ENCODE results near the gene USP16.

The USP16 gene

DNA sequence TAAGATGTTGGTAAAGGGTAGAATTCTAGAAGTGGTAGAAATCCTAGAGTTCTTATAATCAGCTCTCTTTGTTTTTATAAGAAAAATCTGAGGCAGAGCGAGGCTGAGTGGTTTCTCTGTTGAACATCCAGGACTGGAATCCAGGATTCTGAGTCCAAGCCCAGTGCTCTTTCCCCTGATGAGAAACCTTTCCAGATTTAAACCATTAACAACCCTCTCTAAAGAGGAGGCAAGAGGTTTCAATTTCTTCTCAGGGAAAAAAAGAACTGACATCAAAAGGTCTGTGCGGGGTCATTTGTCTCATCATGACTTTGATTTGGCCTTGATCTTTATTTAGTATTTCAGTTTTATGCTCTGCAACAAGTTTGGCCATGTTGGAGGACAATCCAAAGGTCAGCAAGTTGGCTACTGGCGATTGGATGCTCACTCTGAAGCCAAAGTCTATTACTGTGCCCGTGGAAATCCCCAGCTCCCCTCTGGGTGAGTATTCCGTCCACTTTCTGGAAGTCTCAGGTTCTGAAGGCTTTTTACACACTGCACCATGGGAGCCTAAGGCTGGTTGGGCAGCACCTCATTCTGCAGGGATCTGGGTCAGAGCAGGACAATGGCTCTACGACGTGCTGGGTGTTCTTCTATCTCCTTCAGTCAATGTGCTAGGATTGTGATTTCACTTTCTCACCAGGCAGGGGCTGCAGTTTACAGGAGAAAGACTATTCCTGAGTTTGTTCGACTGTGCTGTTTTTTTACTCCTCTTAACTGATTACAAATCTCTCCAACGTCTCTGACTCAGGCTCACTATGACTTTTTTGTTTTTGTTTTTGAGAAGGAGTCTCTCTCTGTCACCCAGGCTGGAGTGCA is 67.9 kb downstream of the USP16 start:
- DNase-seq (ENCODE audit: low read depth), result no peak
- TF ChIP-seq, protein P1, sequence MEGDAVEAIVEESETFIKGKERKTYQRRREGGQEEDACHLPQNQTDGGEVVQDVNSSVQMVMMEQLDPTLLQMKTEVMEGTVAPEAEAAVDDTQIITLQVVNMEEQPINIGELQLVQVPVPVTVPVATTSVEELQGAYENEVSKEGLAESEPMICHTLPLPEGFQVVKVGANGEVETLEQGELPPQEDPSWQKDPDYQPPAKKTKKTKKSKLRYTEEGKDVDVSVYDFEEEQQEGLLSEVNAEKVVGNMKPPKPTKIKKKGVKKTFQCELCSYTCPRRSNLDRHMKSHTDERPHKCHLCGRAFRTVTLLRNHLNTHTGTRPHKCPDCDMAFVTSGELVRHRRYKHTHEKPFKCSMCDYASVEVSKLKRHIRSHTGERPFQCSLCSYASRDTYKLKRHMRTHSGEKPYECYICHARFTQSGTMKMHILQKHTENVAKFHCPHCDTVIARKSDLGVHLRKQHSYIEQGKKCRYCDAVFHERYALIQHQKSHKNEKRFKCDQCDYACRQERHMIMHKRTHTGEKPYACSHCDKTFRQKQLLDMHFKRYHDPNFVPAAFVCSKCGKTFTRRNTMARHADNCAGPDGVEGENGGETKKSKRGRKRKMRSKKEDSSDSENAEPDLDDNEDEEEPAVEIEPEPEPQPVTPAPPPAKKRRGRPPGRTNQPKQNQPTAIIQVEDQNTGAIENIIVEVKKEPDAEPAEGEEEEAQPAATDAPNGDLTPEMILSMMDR (IDR thresholded peaks at IDR 0.05; ENCODE audit: insufficient read depth, low read depth, low read length, missing control alignments), result no peak
- H3K4me3 ChIP-seq (ENCODE audit: low read depth, low read length), result no peak overlapping the region

DNA sequence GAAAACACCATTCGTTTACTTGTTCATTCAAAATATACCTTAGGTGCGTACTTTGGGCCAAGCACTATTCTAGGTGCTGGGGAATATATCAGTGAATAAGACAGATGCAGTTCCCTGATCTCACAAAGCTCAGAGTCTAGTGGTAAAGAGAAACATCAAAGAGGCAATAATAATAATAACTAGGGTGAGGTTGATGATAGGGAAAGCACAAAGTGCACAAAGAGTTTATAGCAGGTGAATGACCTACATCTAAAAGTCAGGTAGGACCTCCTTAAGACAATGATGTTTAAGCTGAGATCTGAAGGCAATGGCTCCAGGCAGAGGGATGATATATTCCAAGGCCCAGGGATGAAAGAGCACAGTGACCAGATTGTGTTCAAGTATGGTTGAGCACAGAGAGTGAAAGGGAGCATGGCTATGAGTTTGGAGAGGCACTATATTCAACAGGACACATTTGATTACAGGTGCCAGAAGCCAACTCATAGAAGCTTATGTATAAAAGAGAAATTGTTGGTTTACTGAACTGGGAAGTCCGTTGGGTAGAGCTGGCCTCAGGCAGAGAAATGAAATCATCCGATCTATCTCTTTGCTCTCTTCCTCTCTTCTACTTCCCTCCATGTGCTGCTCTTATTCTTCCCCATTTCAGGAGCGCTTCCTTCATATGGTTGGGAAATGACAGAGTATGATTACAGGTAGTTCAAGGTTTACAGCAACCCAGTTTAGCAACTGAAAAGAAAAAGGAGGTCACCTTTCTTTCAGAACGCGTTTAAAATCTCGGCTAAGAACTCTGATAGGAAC is 71.9 kb downstream of the USP16 start:
- TF ChIP-seq, protein P1 (IDR thresholded peaks at IDR 0.05; ENCODE audit: insufficient read depth, low read depth, low read length, missing control alignments), result no peak
- DNase-seq (ENCODE audit: low read depth), result no peak
- no peak overlapping the region for H3K4me3 ChIP-seq (ENCODE audit: low read depth, low read length)

DNA sequence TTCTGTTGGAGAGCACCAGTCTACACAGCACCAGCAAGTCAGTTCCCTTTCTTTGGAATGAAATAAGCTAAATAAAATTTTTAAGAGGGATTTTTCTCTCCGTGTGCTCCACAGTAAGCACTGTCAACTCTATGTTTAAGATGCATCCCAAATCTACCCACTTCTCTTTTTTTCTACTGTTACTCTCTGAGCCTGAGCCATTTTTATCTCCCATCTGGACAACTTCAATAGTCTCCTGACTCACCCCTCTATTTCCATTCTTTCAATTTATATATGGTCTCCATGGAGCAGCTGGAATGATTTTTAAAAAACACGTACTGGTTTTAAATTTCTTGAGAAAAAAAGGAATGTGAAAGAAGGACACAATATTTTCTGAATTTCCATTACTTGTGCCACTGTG is 73.7 kb downstream of the USP16 start:
- TF ChIP-seq, protein P1 (IDR thresholded peaks at IDR 0.05; ENCODE audit: insufficient read depth, low read depth, low read length, missing control alignments), result no peak
- H3K4me3 ChIP-seq (ENCODE audit: low read depth, low read length), result no peak overlapping the region
- no peak for DNase-seq (ENCODE audit: low read depth)

DNA sequence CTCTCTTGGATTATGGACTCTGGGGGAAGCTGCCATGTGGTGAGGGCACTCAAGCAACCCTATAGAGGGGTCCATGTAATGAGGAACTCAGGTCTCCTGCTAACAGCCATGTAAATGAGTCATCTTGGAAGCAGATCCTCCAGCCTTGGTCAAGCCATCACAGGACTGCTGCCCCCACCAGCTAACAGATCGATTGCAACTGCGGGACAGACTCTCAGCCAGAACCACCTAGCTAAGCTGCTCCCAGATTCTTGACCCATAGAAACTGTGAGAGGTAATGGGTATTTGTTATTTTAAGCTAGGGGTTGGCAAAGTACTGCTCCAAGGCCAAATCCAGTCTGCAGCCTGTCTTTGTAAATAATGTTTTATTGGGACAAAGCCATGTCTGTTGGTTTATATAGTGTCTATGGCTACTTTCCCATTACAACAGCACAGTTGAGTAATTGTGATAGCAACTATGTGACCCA is 78.4 kb downstream of the USP16 start:
- TF ChIP-seq, protein P1 (IDR thresholded peaks at IDR 0.05; ENCODE audit: insufficient read depth, low read depth, low read length, missing control alignments), result no peak
- no peak overlapping the region for H3K4me3 ChIP-seq (ENCODE audit: low read depth, low read length)
- DNase-seq (ENCODE audit: low read depth), result no peak
